Central memory CD4-positive, alpha-beta T cell (primary cell): Measurements from ENCODE around the gene ERICH6.

Experiments used
- DNase-seq: peaks from one replicate; pipeline ENCODE4 v3.0.0; 2022

ERICH6 gene

GRCh38 chr3:150736903-150737832 lies 33.4 kb upstream of the ERICH6 start:
- DNase-seq, result peak; percentile 19

GRCh38 chr3:150736316-150736719 lies 32.6 kb upstream of the ERICH6 start:
- DNase-seq, result no peak

- no peak for DNase-seq
These were observed 31.0 kb upstream of the ERICH6 start for GRCh38 chr3:150734795-150735119.

GRCh38 chr3:150733936-150734794 lies 30.4 kb upstream of the ERICH6 start:
- no peak for DNase-seq

GRCh38 chr3:150733373-150733935 lies 29.7 kb upstream of the ERICH6 start:
- DNase-seq, result no peak

- DNase-seq, result no peak
These were observed 26.1 kb upstream of the ERICH6 start for GRCh38 chr3:150729682-150730360.

GRCh38 chr3:150727653-150728502 lies 24.2 kb upstream of the ERICH6 start:
- no peak for DNase-seq

GRCh38 chr3:150725548-150725947 lies 21.8 kb upstream of the ERICH6 start:
- DNase-seq, result no peak

- no peak for DNase-seq
These were observed 20.2 kb upstream of the ERICH6 start for GRCh38 chr3:150723946-150724345.

GRCh38 chr3:150722267-150722666 lies 18.5 kb upstream of the ERICH6 start:
- DNase-seq, result no peak

GRCh38 chr3:150721285-150722130 lies 17.8 kb upstream of the ERICH6 start:
- peak; percentile 67 for DNase-seq

- DNase-seq, result no peak
These were observed 16.7 kb upstream of the ERICH6 start for GRCh38 chr3:150720444-150720843.

- no peak for DNase-seq
These were observed 6.4 kb upstream of the ERICH6 start for GRCh38 chr3:150710097-150710496.

- peak; percentile 37 for DNase-seq
These were observed 393 bp downstream of the ERICH6 start for GRCh38 chr3:150703299-150703755.

GRCh38 chr3:150699068-150699639 lies 4.6 kb downstream of the ERICH6 start:
- DNase-seq, result no peak

GRCh38 chr3:150697646-150698045 lies 6.1 kb downstream of the ERICH6 start:
- no peak for DNase-seq

GRCh38 chr3:150691414-150692040 lies 12.2 kb downstream of the ERICH6 start:
- DNase-seq, result no peak

- DNase-seq, result no peak
These were observed 16.1 kb downstream of the ERICH6 start for GRCh38 chr3:150687613-150688012.

- no peak for DNase-seq
These were observed 20.9 kb downstream of the ERICH6 start for GRCh38 chr3:150682824-150683223.

- DNase-seq, result no peak
These were observed 21.4 kb downstream of the ERICH6 start for GRCh38 chr3:150682279-150682678.
